H1 (cell line): ENCODE results near the gene GAN. TPM values are rescaled to one million over a fixed set of nuclear protein-coding genes. Genes with fewer than 3 reads are reported as not detected.

Experiments used
- CTCF ChIA-PET: fragments of 300-600 bp; sonication (Branson Sonifier 250); formaldehyde crosslinking; loops from one replicate; lab custom pipeline; 2021; ENCODE audit not compliant: partially characterized antibody; lab: Charles Lee
- POLR2A ChIA-PET: fragments of 300-600 bp; sonication (Branson Sonifier 250); formaldehyde crosslinking; loops from one replicate; lab custom pipeline; 2021; ENCODE audit warnings: inconsistent platforms; ENCODE audit not compliant: partially characterized antibody; lab: Charles Lee
- DNase-seq, 2 experiments: peaks; one replicate each; pipeline versions ENCODE4 v3.0.0 to v3.0.0-alpha.2; 2010 to 2022; ENCODE audit warnings: low spot score in 2 of 2, low read depth in 1 of 2, mixed read lengths in 1 of 2
- FAIRE-seq: peaks from 2 replicates; lab custom pipeline; 2011; peaks lifted over from hg19 to GRCh38; lab: Jason Lieb, UNC
- H2AFZ ChIP-seq: 2 replicates; pipeline ENCODE4 v1.8.1; 2012; ENCODE audit warnings: low read length, inconsistent platforms
- H2AK5ac ChIP-seq: 2 replicates; pipeline ENCODE4 v1.6.1; 2013; ENCODE audit warnings: low read depth, low read length
- H2BK120ac ChIP-seq: replicated peaks from 2 replicates; pipeline ENCODE3; 2013; ENCODE audit warnings: low read depth, low read length, inconsistent platforms
- H2BK12ac ChIP-seq: 2 replicates; pipeline ENCODE4 v1.6.1; 2013; ENCODE audit warnings: low read depth, low read length
- H2BK15ac ChIP-seq: 2 replicates; pipeline ENCODE4 v1.6.1; 2013; ENCODE audit warnings: low read length
- H2BK20ac ChIP-seq: 2 replicates; pipeline ENCODE4 v1.6.1; 2013; ENCODE audit warnings: low read length
- H2BK5ac ChIP-seq: 2 replicates; pipeline ENCODE4 v1.6.1; 2013; ENCODE audit warnings: low read depth, low read length
- H3K14ac ChIP-seq: 2 replicates; pipeline ENCODE4 v1.6.1; 2013; ENCODE audit warnings: inconsistent platforms; ENCODE audit not compliant: insufficient read length
- H3K18ac ChIP-seq: 2 replicates; pipeline ENCODE4 v1.6.1; 2013; ENCODE audit warnings: low read length; ENCODE audit errors: extremely low read depth
- H3K23ac ChIP-seq: 2 replicates; pipeline ENCODE4 v1.6.1; 2013; ENCODE audit warnings: inconsistent platforms; ENCODE audit not compliant: insufficient read length
- H3K23me2 ChIP-seq: 2 replicates; pipeline ENCODE4 v1.6.1; 2013; ENCODE audit warnings: low read depth, low read length
- H3K27ac ChIP-seq: 2 replicates; pipeline ENCODE4 v1.6.1; 2011; ENCODE audit warnings: low read depth, low read length, inconsistent platforms
- H3K27me3 ChIP-seq, 4 experiments: replicated peaks in 1 of 4; 1 replicate in 1 of 4; 2 replicates in 3 of 4; pipeline versions ENCODE4 v1.6.1 to v1.8.1; 2011 to 2013; ENCODE audit warnings: low read length in 3 of 4, mild to moderate bottlenecking in 3 of 4, inconsistent platforms in 2 of 4, mixed read lengths in 2 of 4, moderate library complexity in 1 of 4; ENCODE audit not compliant: control insufficient read depth in 3 of 4, insufficient read depth in 3 of 4; ENCODE audit errors: extremely low read depth in 1 of 4
- H3K36me3 ChIP-seq, 4 experiments: 2 replicates each; pipeline versions ENCODE4 v1.6.1 to v1.8.1; 2011 to 2013; ENCODE audit warnings: mild to moderate bottlenecking in 4 of 4, low read length in 3 of 4, moderate library complexity in 2 of 4, control low read depth in 1 of 4, inconsistent platforms in 1 of 4; ENCODE audit not compliant: insufficient read depth in 4 of 4, control insufficient read depth in 2 of 4
- H3K4ac ChIP-seq: replicated peaks from 2 replicates; pipeline ENCODE3; 2013; ENCODE audit warnings: low read length, low read depth, mixed read lengths, inconsistent platforms; ENCODE audit not compliant: insufficient read length
- H3K4me1 ChIP-seq, 4 experiments: replicated peaks in 1 of 4; 1 replicate in 1 of 4; 2 replicates in 3 of 4; pipeline versions ENCODE4 v1.6.1 to v1.8.1; 2011 to 2013; ENCODE audit warnings: low read length in 3 of 4, inconsistent platforms in 2 of 4, mixed read lengths in 1 of 4; ENCODE audit not compliant: insufficient read depth in 4 of 4, control insufficient read depth in 3 of 4
- H3K4me2 ChIP-seq, 2 experiments: 2 replicates each; pipeline versions ENCODE4 v1.6.1 to v1.8.1; 2011 to 2013; ENCODE audit warnings: low read depth in 2 of 2, low read length in 2 of 2, control low read depth in 1 of 2, inconsistent platforms in 1 of 2, mild to moderate bottlenecking in 1 of 2; ENCODE audit not compliant: insufficient read depth in 1 of 2
- H3K4me3 ChIP-seq, 4 experiments: fragments of 200-600, 300-600 bp in 1 of 4; sonication (generic), shearing (Covaris generic), sonication (Bioruptor Twin) in 1 of 4; 2 replicates each; pipeline versions ENCODE4 v1.5.1 to v1.8.1; 2011 to 2016; ENCODE audit warnings: low read length in 4 of 4, low read depth in 3 of 4, control low read depth in 2 of 4, inconsistent platforms in 2 of 4, mild to moderate bottlenecking in 2 of 4, mixed read lengths in 1 of 4, moderate library complexity in 1 of 4; ENCODE audit not compliant: insufficient read depth in 2 of 4; ENCODE audit errors: extremely low read depth in 1 of 4
- H3K56ac ChIP-seq: replicated peaks from 2 replicates; pipeline ENCODE3; 2013; ENCODE audit warnings: low read depth, mild to moderate bottlenecking, mixed read lengths, low read length, inconsistent platforms; ENCODE audit not compliant: insufficient read length
- H3K79me1 ChIP-seq: 2 replicates; pipeline ENCODE4 v1.6.1; 2013; ENCODE audit warnings: low read depth, low read length, control low read depth
- H3K79me2 ChIP-seq, 2 experiments: 2 replicates each; pipeline versions ENCODE4 v1.6.1 to v1.8.1; 2012 to 2013; ENCODE audit warnings: low read length in 2 of 2, mild to moderate bottlenecking in 2 of 2, inconsistent platforms in 1 of 2; ENCODE audit not compliant: insufficient read depth in 2 of 2, control insufficient read depth in 1 of 2
- H3K9ac ChIP-seq, 4 experiments: replicated peaks in 1 of 4; 1 replicate in 1 of 4; 2 replicates in 3 of 4; pipeline versions ENCODE4 v1.6.1 to v1.8.1; 2011 to 2013; ENCODE audit warnings: low read depth in 3 of 4, low read length in 3 of 4, control low read depth in 2 of 4, mild to moderate bottlenecking in 2 of 4, moderate library complexity in 2 of 4, inconsistent platforms in 1 of 4; ENCODE audit errors: extremely low read depth in 1 of 4
- H3K9me3 ChIP-seq, 2 experiments: 2 replicates each; pipeline versions ENCODE4 v1.6.1 to v1.8.1; 2012 to 2013; ENCODE audit warnings: mild to moderate bottlenecking in 2 of 2, moderate library complexity in 2 of 2, control low read depth in 1 of 2, inconsistent platforms in 1 of 2, low read depth in 1 of 2, low read length in 1 of 2, mixed read lengths in 1 of 2; ENCODE audit not compliant: insufficient read depth in 2 of 2
- H4K20me1 ChIP-seq, 2 experiments: replicated peaks in 1 of 2; 2 replicates each; pipeline versions ENCODE3 to v1.8.1; 2011 to 2013; ENCODE audit warnings: inconsistent platforms in 2 of 2, low read length in 2 of 2, mild to moderate bottlenecking in 1 of 2; ENCODE audit not compliant: insufficient read depth in 2 of 2, control insufficient read depth in 1 of 2
- H4K5ac ChIP-seq: 2 replicates; pipeline ENCODE4 v1.6.1; 2013; ENCODE audit warnings: low read length, low read depth, mixed read lengths, inconsistent platforms; ENCODE audit not compliant: insufficient read length
- H4K8ac ChIP-seq: 2 replicates; pipeline ENCODE4 v1.8.0; 2013; ENCODE audit warnings: mild to moderate bottlenecking, moderate library complexity, low read length, inconsistent platforms; ENCODE audit not compliant: insufficient read depth; ENCODE audit errors: extremely low read depth
- H4K91ac ChIP-seq: replicated peaks from 2 replicates; pipeline ENCODE3; 2013; ENCODE audit warnings: low read length, mixed read lengths, inconsistent platforms; ENCODE audit not compliant: insufficient read length
- CEBPB ChIP-seq: IDR thresholded peaks from 2 replicates; pipeline ENCODE4 v1.6.1; 2012; ENCODE audit warnings: low read depth, low read length
- SIN3A ChIP-seq, 2 experiments: IDR thresholded peaks in 1 of 2; conservative IDR thresholded peaks in 1 of 2; 2 replicates each; pipeline ENCODE4 v1.6.1; 2011 to 2012; ENCODE audit warnings: low read length in 2 of 2, improper control_type of control experiment in 1 of 2, low read depth in 1 of 2, mild to moderate bottlenecking in 1 of 2
- WGBS, 2 experiments: shearing (Covaris generic) in 1 of 2; methylation state at CpG; one replicate each; pipeline versions ENCODE4 v1.1.6 to v1.1.7; 2013 to 2015; ENCODE audit warnings: low lambda C conversion rate in 2 of 2, mixed read lengths in 2 of 2, inconsistent platforms in 1 of 2, low coverage in 1 of 2, missing lambda C conversion rate in 1 of 2; ENCODE audit not compliant: insufficient replicate concordance in 2 of 2, insufficient coverage in 1 of 2, insufficient read length in 1 of 2; ENCODE audit errors: extremely low coverage in 1 of 2, missing lambda C conversion rate in 1 of 2; 5-methylcytosine and 5-hydroxymethylcytosine counted together
- polyA plus RNA-seq, 7 experiments: library from polyadenylated mRNA; depleted of rRNA in 3 of 7; stranded (reverse) in 5 of 7; unstranded in 2 of 7; fragments of >200 nt in 5 of 7; fragments of 200-250 nt in 2 of 7; gene quantifications; 1 replicate in 5 of 7; 2 replicates in 1 of 7; 4 replicates in 1 of 7; pipeline versions ENCODE4 v1.2.1 to v1.2.3, GENCODE V29; 2011 to 2013; ENCODE audit warnings: missing spikeins in 2 of 7, mixed read lengths in 2 of 7
- total RNA-seq: library from RNA; stranded (reverse); fragmentation: NEBNext Ultra II Directional; extraction: Animal tissue kit (Norgen Biotek cat#: 25700); gene quantifications from 2 replicates; pipeline ENCODE4 v1.2.1, GENCODE V29; 2021

The GAN gene
- total and polyA plus RNA-seq, 2 of the 8 experiments (the other 6 are each of a cell fraction or from before 2014, with no cell fraction given): 4.5 to 23.9 TPM

GRCh38 chr16:81265658-81266451, 48.9 kb upstream of the GAN start:
- H3K23me2 ChIP-seq: peaks cover 9% of the 10 kb centered on the region; the same call in 1 of the 2 replicates
- WGBS, 2 experiments: 85 to 100% methylated on average over 1 to 5 of the region's 5 CpGs
- POLR2A ChIA-PET: no interaction called here
- DNase-seq: no peak
- H3K23ac ChIP-seq: no peak overlapping the region
- H3K18ac ChIP-seq: no peak overlapping the region
- no peaks in the 10 kb centered on the region for H3K36me3 ChIP-seq
- FAIRE-seq: no peak
- H2BK5ac ChIP-seq: no peak overlapping the region
- H2BK120ac ChIP-seq: no peak overlapping the region
- no peaks in the 10 kb centered on the region for H3K4me1 ChIP-seq
- no peaks in the 10 kb centered on the region; a peak in 1 of 4 replicates for H3K9me3 ChIP-seq
- peaks cover 0 to 8% of the 10 kb centered on the region in 2 experiments for H4K20me1 ChIP-seq
- no peak overlapping the region for H2AK5ac ChIP-seq
- no peak overlapping the region for H3K14ac ChIP-seq
- H4K8ac ChIP-seq: no peak overlapping the region
- no peak overlapping the region for H4K5ac ChIP-seq
- no peak overlapping the region for H2BK20ac ChIP-seq
- H2BK15ac ChIP-seq: no peak overlapping the region
- no peaks in the 10 kb centered on the region for H3K27me3 ChIP-seq
- no peak overlapping the region for H2BK12ac ChIP-seq
- peak overlapping the region; percentile 17 for H3K56ac ChIP-seq
- no peak overlapping the region for H3K4ac ChIP-seq
- no peak overlapping the region for H3K9ac ChIP-seq
- no peak overlapping the region for H3K4me2 ChIP-seq
- no peak overlapping the region for H3K4me3 ChIP-seq
- CTCF ChIA-PET: interaction anchor here (1.3 kb wide), 1 partner anchor 16 kb away, joined by 3 read pairs; no protein-coding TSS in a partner anchor
- no peaks in the 10 kb centered on the region for H3K79me1 ChIP-seq
- H2AFZ ChIP-seq: no peak overlapping the region
- no peaks in the 10 kb centered on the region for H3K79me2 ChIP-seq
- no peak for TF ChIP-seq SIN3A (conservative IDR thresholded peaks at IDR 0.05 in 1 of 2, IDR thresholded peaks at IDR 0.05 in 1 of 2; ENCODE audit: low read depth in 1 of 2, low read length in 2 of 2)
- TF ChIP-seq CEBPB: no peak
- TF ChIP-seq, all 59 proteins: peak for 0
- H4K91ac ChIP-seq: no peak overlapping the region
- no peak overlapping the region for H3K27ac ChIP-seq
